GM12878 (cell line): ENCODE data around the gene ATL2. TPM values are rescaled to one million over a fixed set of nuclear protein-coding genes. Genes with fewer than 3 reads are reported as not detected.

Experiments
- ATAC-seq: fragments of 200-7000 bp; cut with Tn5 transposase; 3 replicates; pipeline ENCODE4 v1.9.1; 2020; ENCODE audit warnings: mild to moderate bottlenecking, moderate library complexity
- BruUV-seq: library from RNA; stranded (reverse); fragments of 400-500 nt; replicated peaks from 2 replicates; lab custom pipeline; 2021; lab: Mats Ljungman, UMichigan
- CTCF ChIA-PET: fragments of 300-600 bp; sonication (Branson Sonifier 250); formaldehyde crosslinking; extraction: SDS; loops from one replicate; lab custom pipeline; 2021; ENCODE audit warnings: inconsistent platforms; lab: Yijun Ruan, JAX
- POLR2A ChIA-PET: fragments of 350-600 bp; formaldehyde crosslinking; extraction: SDS; loops from one replicate; lab custom pipeline; 2021; ENCODE audit warnings: inconsistent platforms; lab: Charles Lee
- RAD21 ChIA-PET: fragments of 300-600 bp; sonication (Branson Sonifier 250); formaldehyde crosslinking; loops from one replicate; lab custom pipeline; 2023; ENCODE audit warnings: antibody characterized with exemption; ENCODE audit not compliant: unreplicated experiment; lab: Charles Lee
- SMC1A ChIA-PET: fragments of 300-600 bp; sonication (Branson Sonifier 250); formaldehyde crosslinking; loops from one replicate; lab custom pipeline; 2023; ENCODE audit not compliant: unreplicated experiment, uncharacterized antibody; lab: Charles Lee
- DNase-seq: peaks from one replicate; pipeline ENCODE4 v3.0.0-alpha.2; 2011; ENCODE audit warnings: low read depth, low spot score
- FAIRE-seq: peaks from 3 replicates; lab custom pipeline; 2011; peaks lifted over from hg19 to GRCh38; lab: Jason Lieb, UNC
- H2AFZ ChIP-seq: 2 replicates; pipeline ENCODE4 v1.6.0; 2011; ENCODE audit warnings: low read depth, low read length, control low read depth; ENCODE audit not compliant: control insufficient read depth
- H3K27ac ChIP-seq: 2 replicates; pipeline ENCODE4 v1.5.1; 2011; ENCODE audit warnings: control low read depth; ENCODE audit not compliant: control insufficient read depth, insufficient read depth
- H3K27me3 ChIP-seq, 2 experiments: replicated peaks in 1 of 2; 2 replicates each; pipeline versions ENCODE4 v1.6.0 to v1.6.1; 2011; ENCODE audit warnings: low read length in 1 of 2; ENCODE audit not compliant: control insufficient read depth in 2 of 2, insufficient read depth in 2 of 2
- H3K36me3 ChIP-seq, 2 experiments: 2 replicates each; pipeline ENCODE4 v1.5.1; 2011; ENCODE audit warnings: low read length in 1 of 2; ENCODE audit not compliant: control insufficient read depth in 2 of 2, insufficient read depth in 2 of 2
- H3K4me1 ChIP-seq: 2 replicates; pipeline ENCODE4 v1.6.1; 2011; ENCODE audit warnings: mild to moderate bottlenecking, low read length, moderate library complexity, mixed read lengths; ENCODE audit not compliant: control insufficient read depth, insufficient read depth
- H3K4me2 ChIP-seq: 2 replicates; pipeline ENCODE4 v1.6.0; 2011; ENCODE audit warnings: control low read depth; ENCODE audit not compliant: control insufficient read depth, insufficient read depth
- H3K4me3 ChIP-seq: fragments of 200-600 bp; sonication (generic); 2 replicates; pipeline ENCODE4 v1.5.1; 2016
- H3K79me2 ChIP-seq: 2 replicates; pipeline ENCODE4 v1.6.0; 2011; ENCODE audit warnings: low read length; ENCODE audit not compliant: control insufficient read depth, insufficient read depth
- H3K9ac ChIP-seq: 2 replicates; pipeline ENCODE4 v1.8.0; 2011; ENCODE audit warnings: low read length, control low read depth, mixed read lengths; ENCODE audit not compliant: control insufficient read depth, insufficient read depth
- H3K9me3 ChIP-seq: replicated peaks from 3 replicates; pipeline ENCODE4 v1.5.1; 2011; ENCODE audit warnings: mild to moderate bottlenecking, low read length; ENCODE audit not compliant: control insufficient read depth, insufficient read depth
- H4K20me1 ChIP-seq: 2 replicates; pipeline ENCODE4 v1.6.0; 2011; ENCODE audit not compliant: control insufficient read depth, insufficient read depth
- ASH2L ChIP-seq: fragments of 300-600, 200-600 bp; sonication (generic); IDR thresholded peaks from 2 replicates; pipeline ENCODE4 v1.6.1; 2017; ENCODE audit warnings: low read depth, mild to moderate bottlenecking, borderline replicate concordance
- BMI1 ChIP-seq: fragments of 450-650 bp; IDR thresholded peaks from 2 replicates; pipeline ENCODE4 v1.6.1; 2016; ENCODE audit warnings: mild to moderate bottlenecking, moderate library complexity, borderline replicate concordance
- CHD1 ChIP-seq: IDR thresholded peaks from 2 replicates; pipeline ENCODE4 v1.6.1; 2012; ENCODE audit warnings: low read depth, low read length, improper control_type of control experiment
- ETV6 ChIP-seq, 2 experiments: fragments of 450-650 bp in 1 of 2; IDR thresholded peaks in 1 of 2; conservative IDR thresholded peaks in 1 of 2; 2 replicates each; pipeline ENCODE4 v1.6.1; 2014; ENCODE audit warnings: antibody characterized with exemption in 1 of 2, borderline replicate concordance in 1 of 2, low read depth in 1 of 2, mild to moderate bottlenecking in 1 of 2, moderate library complexity in 1 of 2
- NFXL1 ChIP-seq: fragments of 450-650 bp; IDR thresholded peaks from 2 replicates; pipeline ENCODE4 v1.6.1; 2017; ENCODE audit warnings: antibody characterized with exemption, mild to moderate bottlenecking, borderline replicate concordance
- PRDM15 ChIP-seq: fragments of 450-650 bp; formaldehyde crosslinking; IDR thresholded peaks from 2 replicates; pipeline ENCODE4 v1.4.0; 2020; ENCODE audit warnings: mild to moderate bottlenecking, moderate library complexity
- SKIL ChIP-seq: fragments of 450-650 bp; IDR thresholded peaks from 2 replicates; pipeline ENCODE4 v1.6.1; 2017; ENCODE audit warnings: mild to moderate bottlenecking, low read depth, inconsistent platforms; ENCODE audit not compliant: poor library complexity, severe bottlenecking
- SREBF2 ChIP-seq: IDR thresholded peaks from 2 replicates; pipeline ENCODE4 v1.6.1; 2012; ENCODE audit warnings: mild to moderate bottlenecking, low read length
- ZBTB33 ChIP-seq: fragments of 450-650 bp; IDR thresholded peaks from 2 replicates; pipeline ENCODE4 v1.6.1; 2017; ENCODE audit warnings: mild to moderate bottlenecking
- WGBS: methylation state at CpG from one replicate; pipeline ENCODE4 v1.1.6; 2016; ENCODE audit warnings: low lambda C conversion rate; ENCODE audit not compliant: insufficient replicate concordance, insufficient coverage; ENCODE audit errors: missing lambda C conversion rate; 5-methylcytosine and 5-hydroxymethylcytosine counted together
- in situ Hi-C: fragments of 300-500 bp; cut with MboI; formaldehyde crosslinking; loops from 9 replicates; pipeline ENCODE4 v1.14.3; 2018; ENCODE audit warnings: mixed read lengths
- intact Hi-C: fragments of 100-400 bp; cut with micrococcal nuclease; formaldehyde crosslinking; loops from one replicate; pipeline ENCODE4 v1.14.2; 2022; ENCODE audit not compliant: unreplicated experiment
- polyA plus RNA-seq, 11 experiments: library from polyadenylated mRNA; depleted of rRNA in 4 of 11; unstranded in 6 of 11; stranded (reverse) in 5 of 11; fragments of >200 nt; fragmentation: Nextera tagmentation in 4 of 11; fragmentation: Illumina TruSeq in 1 of 11; extraction: Ambion mirVana in 4 of 11; extraction: Trizol in 1 of 11; gene quantifications; 1 replicate in 1 of 11; 2 replicates in 10 of 11; pipeline versions ENCODE4 v1.2.1 to v1.2.3, GENCODE V29; 2011 to 2016; ENCODE audit warnings: inconsistent platforms in 2 of 11, missing spikeins in 2 of 11, low read depth in 1 of 11
- total RNA-seq, 4 experiments: library from RNA; depleted of rRNA in 3 of 4; stranded (reverse); fragments of >200 nt in 3 of 4; fragmentation: Illumina TruSeq in 1 of 4; extraction: Trizol in 1 of 4; gene quantifications; 2 replicates each; pipeline versions ENCODE4 v1.2.1 to v1.2.3, GENCODE V29; 2013 to 2021

ATL2 gene
- total and polyA plus RNA-seq, 10 of the 15 experiments (the other 5 are each of a cell fraction or from before 2014, with no cell fraction given) = 8.6 to 51.5 (median 41.8) TPM

GRCh38 chr2:38279201-38279600, 97.9 kb downstream of the ATL2 start:
- RAD21 ChIA-PET = interaction anchor here (1.1 kb wide), 1 partner anchor 94 kb away, joined by 3 read pairs; no protein-coding TSS in a partner anchor
- in situ Hi-C loops = no loop called here
- DNase-seq (no peak), ATAC-seq (peak; percentile 34), FAIRE-seq (no peak)
- Histone ChIP-seq H3K27ac (no peak overlapping the region), H3K27me3 (no peaks in the 10 kb centered on the region), H3K79me2 (no peaks in the 10 kb centered on the region), H3K36me3 (no peaks in the 10 kb centered on the region), H3K4me3 (no peak overlapping the region), H3K9me3 (no peaks in the 10 kb centered on the region; the same call in 2 of the 3 replicates), H3K4me1 (no peaks in the 10 kb centered on the region), H3K9ac (no peak overlapping the region), H4K20me1 (no peaks in the 10 kb centered on the region), H3K4me2 (no peak overlapping the region), H2AFZ (no peak overlapping the region)
- SMC1A ChIA-PET = interaction anchor here (1.3 kb wide), 1 partner anchor 297 kb away, joined by 3 read pairs; no protein-coding TSS in a partner anchor
- POLR2A ChIA-PET = no interaction called here
- WGBS = 17% methylated on average over 4 of the region's 4 CpGs
- CTCF ChIA-PET = interaction anchor here (1.4 kb wide), 1 partner anchor 229 kb away, joined by 13 read pairs; no protein-coding TSS in a partner anchor
- TF ChIP-seq SKIL (no peak), CHD1 (no peak), SREBF2 (no peak), ASH2L (no peak), ZBTB33 (no peak), ETV6 (conservative IDR thresholded peaks at IDR 0.05 in 1 of 2, IDR thresholded peaks at IDR 0.05 in 1 of 2; ENCODE audit: borderline replicate concordance in 1 of 2, low read depth in 1 of 2) (no peak), NFXL1 (no peak), BMI1 (no peak), PRDM15 (CRISPR knock-in tag) (no peak)
- intact Hi-C loops = no loop called here
- BruUV-seq = no TSS peak
